Embryonic facial prominence (tissue), 1 donor: ENCODE measurements around the gene CAMK1D.
"Not testable (repeated sequence)": the region's sequence is repeated elsewhere in the genome, so short reads cannot be mapped to it uniquely, and the experiment has no call there.

Experiments used
- DNase-seq: peaks from one replicate; pipeline ENCODE4 v3.0.0-alpha.2; 2016; ENCODE audit errors: extremely low spot score

Gene CAMK1D

GRCh38 chr10:12721334-12721733, 372.0 kb downstream of the CAMK1D start:
- no peak for DNase-seq

- no peak for DNase-seq
These were observed 373.9 kb downstream of the CAMK1D start for GRCh38 chr10:12723220-12723619.

- no peak for DNase-seq
These were observed 375.6 kb downstream of the CAMK1D start for GRCh38 chr10:12724807-12725579.

- DNase-seq = not testable (repeated sequence)
These were observed 376.2 kb downstream of the CAMK1D start for GRCh38 chr10:12725580-12725888.

GRCh38 chr10:12726971-12727831, 377.9 kb downstream of the CAMK1D start:
- DNase-seq = no peak

GRCh38 chr10:12727832-12728215, 378.5 kb downstream of the CAMK1D start:
- no peak for DNase-seq

- DNase-seq = no peak
These were observed 379.1 kb downstream of the CAMK1D start for GRCh38 chr10:12728494-12728893.

- no peak for DNase-seq
These were observed 380.5 kb downstream of the CAMK1D start for GRCh38 chr10:12729885-12730284.

GRCh38 chr10:12730809-12731519, 381.6 kb downstream of the CAMK1D start:
- no peak for DNase-seq

- no peak for DNase-seq
These were observed 383.9 kb downstream of the CAMK1D start for GRCh38 chr10:12733271-12733670.

- no peak for DNase-seq
These were observed 386.6 kb downstream of the CAMK1D start for GRCh38 chr10:12735843-12736462.

- no peak for DNase-seq
These were observed 391.5 kb downstream of the CAMK1D start for GRCh38 chr10:12740813-12741212.

- DNase-seq = no peak
These were observed 392.0 kb downstream of the CAMK1D start for GRCh38 chr10:12741360-12741804.

- no peak for DNase-seq
These were observed 393.4 kb downstream of the CAMK1D start for GRCh38 chr10:12742771-12743170.

GRCh38 chr10:12743466-12743865, 394.1 kb downstream of the CAMK1D start:
- not testable (repeated sequence) for DNase-seq

- no peak for DNase-seq
These were observed 394.6 kb downstream of the CAMK1D start for GRCh38 chr10:12743941-12744340.

GRCh38 chr10:12748186-12748585, 398.8 kb downstream of the CAMK1D start:
- no peak for DNase-seq

- DNase-seq = no peak
These were observed 400.6 kb downstream of the CAMK1D start for GRCh38 chr10:12749760-12750478.

- DNase-seq = no peak
These were observed 401.3 kb downstream of the CAMK1D start for GRCh38 chr10:12750526-12751201.

GRCh38 chr10:12755075-12755474, 405.7 kb downstream of the CAMK1D start:
- no peak for DNase-seq

- DNase-seq = no peak
These were observed 408.0 kb downstream of the CAMK1D start for GRCh38 chr10:12757351-12757750.
